ENCODE data around the gene YY1.
A peak's percentile ranks its signal among the peaks of the same experiment; 100 is the strongest.

The YY1 gene

GRCh38 chr14:100252684-100253083 lies 13.7 kb downstream of the YY1 start:
- no peaks in the 10 kb centered on the region for H3F3A ChIP-seq (ENCODE audit: insufficient read depth, low read length)
- no peak overlapping the region for H3K4me2 ChIP-seq (ENCODE audit: low read length)
- no peak overlapping the region for H3K4me3 ChIP-seq (ENCODE audit: low read depth, low read length, poor library complexity, severe bottlenecking)
- no peak overlapping the region for H3K27ac ChIP-seq (ENCODE audit: low read depth, low read length, poor library complexity, severe bottlenecking)
- H2AFZ ChIP-seq (ENCODE audit: low read length), result no peak overlapping the region
- H3K79me2 ChIP-seq (ENCODE audit: insufficient read depth, low read length), result peaks cover 97% of the 10 kb centered on the region
- peaks cover 17% of the 10 kb centered on the region; the same call in 1 of the 2 replicates for H3K36me3 ChIP-seq (ENCODE audit: insufficient read depth, low read length)
- H3K9me3 ChIP-seq (ENCODE audit: low read length), result no peaks in the 10 kb centered on the region
- H4K20me1 ChIP-seq (ENCODE audit: insufficient read depth, low read length), result no peaks in the 10 kb centered on the region
- no peaks in the 10 kb centered on the region for H3K27me3 ChIP-seq (ENCODE audit: insufficient read depth, low read length)
- peaks cover 25% of the 10 kb centered on the region for H3K4me1 ChIP-seq (ENCODE audit: insufficient read depth, low read length, severe bottlenecking)
- H3K9ac ChIP-seq (ENCODE audit: low read length), result no peak overlapping the region
- no peaks in the 10 kb centered on the region for H3K9me2 ChIP-seq (ENCODE audit: low read depth, low read length)
- TF ChIP-seq EZH2 (IDR thresholded peaks at IDR 0.05; ENCODE audit: borderline replicate concordance, low read length), result no peak
- TF ChIP-seq, protein P1, sequence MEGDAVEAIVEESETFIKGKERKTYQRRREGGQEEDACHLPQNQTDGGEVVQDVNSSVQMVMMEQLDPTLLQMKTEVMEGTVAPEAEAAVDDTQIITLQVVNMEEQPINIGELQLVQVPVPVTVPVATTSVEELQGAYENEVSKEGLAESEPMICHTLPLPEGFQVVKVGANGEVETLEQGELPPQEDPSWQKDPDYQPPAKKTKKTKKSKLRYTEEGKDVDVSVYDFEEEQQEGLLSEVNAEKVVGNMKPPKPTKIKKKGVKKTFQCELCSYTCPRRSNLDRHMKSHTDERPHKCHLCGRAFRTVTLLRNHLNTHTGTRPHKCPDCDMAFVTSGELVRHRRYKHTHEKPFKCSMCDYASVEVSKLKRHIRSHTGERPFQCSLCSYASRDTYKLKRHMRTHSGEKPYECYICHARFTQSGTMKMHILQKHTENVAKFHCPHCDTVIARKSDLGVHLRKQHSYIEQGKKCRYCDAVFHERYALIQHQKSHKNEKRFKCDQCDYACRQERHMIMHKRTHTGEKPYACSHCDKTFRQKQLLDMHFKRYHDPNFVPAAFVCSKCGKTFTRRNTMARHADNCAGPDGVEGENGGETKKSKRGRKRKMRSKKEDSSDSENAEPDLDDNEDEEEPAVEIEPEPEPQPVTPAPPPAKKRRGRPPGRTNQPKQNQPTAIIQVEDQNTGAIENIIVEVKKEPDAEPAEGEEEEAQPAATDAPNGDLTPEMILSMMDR (IDR thresholded peaks at IDR 0.05; ENCODE audit: low read length), result no peak

DNA sequence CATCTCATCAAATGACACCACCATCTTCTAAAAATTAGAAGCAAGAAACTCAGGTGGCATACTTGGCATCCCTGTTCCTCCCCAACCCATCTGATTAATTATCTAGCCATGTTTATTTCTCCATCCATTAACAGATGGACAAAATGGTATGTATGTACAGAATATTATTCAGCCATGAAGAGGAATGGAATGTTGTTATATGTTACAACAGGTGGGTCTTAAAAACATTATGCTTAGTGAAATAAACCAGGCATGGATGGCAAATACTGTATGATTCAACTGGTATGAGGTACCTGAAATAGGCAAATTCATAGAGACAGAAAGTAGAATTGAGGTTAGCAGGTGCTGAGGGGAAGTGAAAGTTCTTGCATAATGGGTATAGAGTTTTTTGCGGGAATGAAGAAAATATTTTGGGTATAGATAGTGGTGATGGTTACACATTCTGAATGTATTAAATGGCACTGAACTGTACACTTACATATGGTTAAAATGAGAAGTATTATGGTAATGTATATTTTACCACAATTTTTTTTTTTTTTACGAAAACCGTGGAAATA lies 17.5 kb downstream of the YY1 start:
- Histone ChIP-seq H3K36me3 (ENCODE audit: insufficient read depth, low read length) (peaks cover 20% of the 10 kb centered on the region; the same call in 1 of the 2 replicates), H3K4me3 (ENCODE audit: low read depth, low read length, poor library complexity, severe bottlenecking) (no peak overlapping the region), H3K27me3 (ENCODE audit: insufficient read depth, low read length) (no peaks in the 10 kb centered on the region), H3K4me1 (ENCODE audit: insufficient read depth, low read length, severe bottlenecking) (peaks cover 45% of the 10 kb centered on the region), H3K9me2 (ENCODE audit: low read depth, low read length) (no peaks in the 10 kb centered on the region), H2AFZ (ENCODE audit: low read length) (no peak overlapping the region), H3K4me2 (ENCODE audit: low read length) (0 out of 2 replicates have a peak overlapping the region, but pooled peaks have one; percentile 6), H3K9ac (ENCODE audit: low read length) (no peak overlapping the region), H3K79me2 (ENCODE audit: insufficient read depth, low read length) (peaks cover 97% of the 10 kb centered on the region), H3K9me3 (ENCODE audit: low read length) (no peaks in the 10 kb centered on the region), H3F3A (ENCODE audit: insufficient read depth, low read length) (no peaks in the 10 kb centered on the region), H3K27ac (ENCODE audit: low read depth, low read length, poor library complexity, severe bottlenecking) (peak overlapping the region; percentile 75), H4K20me1 (ENCODE audit: insufficient read depth, low read length) (no peaks in the 10 kb centered on the region)
- no peak for TF ChIP-seq EZH2 (IDR thresholded peaks at IDR 0.05; ENCODE audit: borderline replicate concordance, low read length)
- TF ChIP-seq, protein P1 (IDR thresholded peaks at IDR 0.05; ENCODE audit: low read length), result no peak

DNA sequence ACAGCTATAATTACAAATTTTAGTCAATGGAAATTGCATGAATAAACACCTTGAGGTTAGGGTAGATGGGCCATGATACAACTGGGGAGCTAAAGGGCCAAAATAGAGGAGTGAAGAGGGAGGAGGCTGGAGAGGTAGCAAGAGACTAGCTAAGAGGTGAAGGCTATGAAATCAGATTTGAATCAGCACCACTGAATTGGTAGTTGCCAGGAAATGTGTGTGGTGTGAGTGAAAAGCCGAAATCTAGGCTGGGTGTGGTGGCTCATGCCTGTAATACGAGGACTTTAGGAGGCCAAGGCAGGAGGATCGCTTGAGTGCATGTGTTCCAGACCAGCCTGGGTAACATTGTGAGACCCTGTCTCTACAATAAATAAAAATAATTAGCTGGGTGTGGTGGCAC lies 22.7 kb downstream of the YY1 start:
- H2AFZ ChIP-seq (ENCODE audit: low read length), result no peak overlapping the region
- peaks cover 28% of the 10 kb centered on the region for H3K4me1 ChIP-seq (ENCODE audit: insufficient read depth, low read length, severe bottlenecking)
- no peaks in the 10 kb centered on the region for H3K9me3 ChIP-seq (ENCODE audit: low read length)
- H3K9ac ChIP-seq (ENCODE audit: low read length), result no peak overlapping the region
- H4K20me1 ChIP-seq (ENCODE audit: insufficient read depth, low read length), result 0 out of 2 replicates have a peak, but pooled peaks cover 3% of the 10 kb centered on the region
- no peaks in the 10 kb centered on the region for H3F3A ChIP-seq (ENCODE audit: insufficient read depth, low read length)
- no peaks in the 10 kb centered on the region for H3K9me2 ChIP-seq (ENCODE audit: low read depth, low read length)
- H3K36me3 ChIP-seq (ENCODE audit: insufficient read depth, low read length), result peaks cover 65% of the 10 kb centered on the region
- no peak overlapping the region for H3K4me2 ChIP-seq (ENCODE audit: low read length)
- no peak overlapping the region for H3K4me3 ChIP-seq (ENCODE audit: low read depth, low read length, poor library complexity, severe bottlenecking)
- H3K27me3 ChIP-seq (ENCODE audit: insufficient read depth, low read length), result no peaks in the 10 kb centered on the region
- TF ChIP-seq, protein P1 (IDR thresholded peaks at IDR 0.05; ENCODE audit: low read length), result no peak
- TF ChIP-seq EZH2 (IDR thresholded peaks at IDR 0.05; ENCODE audit: borderline replicate concordance, low read length), result no peak
- no peak overlapping the region for H3K27ac ChIP-seq (ENCODE audit: low read depth, low read length, poor library complexity, severe bottlenecking)
- H3K79me2 ChIP-seq (ENCODE audit: insufficient read depth, low read length), result peaks cover 93% of the 10 kb centered on the region
